DMS79 treated with DMSO at 0.1 percent for 48 hours (cell line): ENCODE results near the gene DNAH3.
"Not testable (repeated sequence)": the region's sequence is repeated elsewhere in the genome, so short reads cannot be mapped to it uniquely, and the experiment has no call there.

ENCODE experiments used
- DNase-seq: peaks from one replicate; lab custom pipeline; 2025; lab: John Stamatoyannopoulos, UW

The DNAH3 gene

GRCh38 chr16:20940871-20941635, 209.6 kb downstream of the DNAH3 start:
- no peak for DNase-seq

- no peak for DNase-seq
Observed at GRCh38 chr16:20939611-20940010, 211.0 kb downstream of the DNAH3 start.

DNA sequence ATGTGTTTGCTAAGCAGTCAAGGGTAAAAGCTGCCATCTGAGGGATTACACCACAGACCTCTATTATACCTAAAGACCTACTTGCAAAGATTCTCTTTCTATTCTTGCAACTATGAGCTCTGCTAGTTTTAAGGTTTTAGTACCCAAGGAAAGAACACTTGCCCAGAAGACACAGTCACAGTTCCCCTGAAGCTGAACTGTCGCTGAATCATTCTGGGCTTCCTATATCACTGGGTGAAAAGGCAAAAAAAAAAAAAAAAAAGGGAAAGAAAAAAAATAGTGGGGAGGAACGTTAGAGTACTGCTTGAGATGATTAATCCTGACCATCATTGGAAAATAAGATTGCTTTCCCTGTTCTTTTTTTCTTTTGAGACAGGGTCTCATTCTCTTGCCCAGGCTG, 212.2 kb downstream of the DNAH3 start:
- no peak for DNase-seq

DNA sequence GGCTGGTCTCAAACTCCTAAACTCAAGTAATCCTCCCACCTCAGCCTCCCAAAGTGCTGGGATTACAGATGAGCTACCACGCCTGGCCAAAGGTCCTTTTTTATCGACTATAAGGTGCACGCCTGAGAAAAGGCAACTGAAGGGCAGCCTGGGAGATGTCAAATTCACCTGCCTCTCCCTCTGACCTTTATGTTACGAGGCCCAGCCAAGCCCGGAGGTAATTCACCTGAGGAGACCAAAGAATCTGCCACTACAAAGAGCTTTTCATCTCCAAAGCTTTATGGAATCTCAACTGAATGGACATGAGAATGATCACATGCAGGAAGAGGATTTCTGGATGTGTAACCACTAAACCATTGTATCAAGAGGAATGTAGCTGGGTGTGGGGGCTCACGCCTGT, 212.9 kb downstream of the DNAH3 start:
- no peak for DNase-seq

DNA sequence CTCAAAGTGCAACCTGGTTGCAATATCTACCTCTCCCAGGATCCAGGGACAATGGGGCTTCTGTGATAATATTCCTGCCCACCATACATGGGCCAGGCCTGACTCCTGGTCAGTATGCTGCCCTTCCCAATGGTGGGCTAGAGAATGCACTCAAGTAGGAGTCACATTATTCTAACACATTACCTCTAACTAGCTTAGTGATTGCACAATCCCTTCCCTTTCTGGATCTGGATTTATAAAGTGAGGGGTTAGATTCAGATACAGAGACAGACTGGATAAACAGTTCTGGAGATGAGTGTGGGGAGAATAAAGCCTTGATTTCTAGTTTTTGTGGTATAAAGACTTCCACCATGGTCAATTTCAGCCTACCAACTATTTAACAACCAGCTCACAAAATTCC, 217.1 kb downstream of the DNAH3 start:
- no peak for DNase-seq

- DNase-seq: no peak
Observed at GRCh38 chr16:20931066-20931600, 219.5 kb downstream of the DNAH3 start.

GRCh38 chr16:20930365-20930690, 220.3 kb downstream of the DNAH3 start:
- no peak for DNase-seq

GRCh38 chr16:20929676-20930364, 220.8 kb downstream of the DNAH3 start:
- DNase-seq: not testable (repeated sequence)

GRCh38 chr16:20928774-20929411, 221.8 kb downstream of the DNAH3 start:
- no peak for DNase-seq

- DNase-seq: no peak
Observed at GRCh38 chr16:20925751-20926150, 224.9 kb downstream of the DNAH3 start.

GRCh38 chr16:20923876-20924275, 226.8 kb downstream of the DNAH3 start:
- DNase-seq: no peak

GRCh38 chr16:20920799-20921198, 229.8 kb downstream of the DNAH3 start:
- DNase-seq: no peak

DNA sequence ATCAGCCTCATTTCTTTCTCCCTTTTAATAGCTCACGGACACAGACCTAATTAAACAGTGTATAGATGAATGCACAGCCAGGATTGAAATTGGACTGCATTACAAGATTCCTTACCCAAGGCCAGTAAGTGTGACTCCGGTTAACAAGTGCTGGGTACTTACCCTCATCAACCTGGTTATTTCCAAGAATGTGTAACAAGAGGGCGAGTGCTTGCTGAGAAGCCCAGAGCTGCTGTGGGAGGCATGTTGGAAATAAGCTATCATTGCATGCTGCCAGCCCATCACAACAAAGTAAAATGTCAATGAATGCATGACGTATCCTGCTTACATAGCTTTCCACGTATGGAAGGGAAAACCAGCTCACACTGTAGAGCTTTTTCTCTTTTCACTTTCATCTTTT, 230.6 kb downstream of the DNAH3 start:
- no peak for DNase-seq

DNA sequence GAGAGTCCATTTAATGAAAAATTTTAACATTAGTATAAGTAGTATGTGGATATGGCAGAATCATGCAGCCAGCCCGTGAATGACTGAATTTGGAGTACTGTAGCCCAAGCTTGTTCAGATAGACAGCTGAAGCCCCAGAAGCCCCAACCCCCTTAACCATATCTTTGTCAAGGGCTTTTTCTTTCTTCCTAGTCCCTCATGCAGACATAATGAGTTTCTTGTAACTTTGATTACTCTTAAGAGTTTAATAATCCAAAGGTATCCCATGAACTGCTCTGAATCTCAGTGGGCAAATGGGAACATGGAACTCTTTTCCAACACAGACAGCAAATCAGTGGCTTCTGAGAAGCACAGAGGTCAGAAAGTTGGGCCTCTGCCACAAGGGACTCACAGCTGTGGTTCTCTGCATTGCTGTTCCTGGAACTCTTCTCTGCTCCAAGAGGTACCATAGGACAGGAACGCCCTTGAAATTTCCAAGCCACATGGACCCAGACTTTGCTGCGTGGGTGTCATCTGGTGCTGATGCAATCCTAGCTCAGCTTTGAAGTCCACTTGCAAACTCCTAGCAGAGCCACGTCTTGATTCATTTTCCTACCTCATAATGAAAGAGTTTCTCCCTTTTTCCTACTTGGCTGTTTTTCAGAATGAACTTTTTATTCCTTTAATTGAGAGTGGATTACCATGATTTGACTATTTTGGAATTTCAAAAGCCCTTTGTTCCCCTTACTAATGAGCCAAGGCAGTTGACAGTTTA, 232.0 kb downstream of the DNAH3 start:
- no peak for DNase-seq

DNA sequence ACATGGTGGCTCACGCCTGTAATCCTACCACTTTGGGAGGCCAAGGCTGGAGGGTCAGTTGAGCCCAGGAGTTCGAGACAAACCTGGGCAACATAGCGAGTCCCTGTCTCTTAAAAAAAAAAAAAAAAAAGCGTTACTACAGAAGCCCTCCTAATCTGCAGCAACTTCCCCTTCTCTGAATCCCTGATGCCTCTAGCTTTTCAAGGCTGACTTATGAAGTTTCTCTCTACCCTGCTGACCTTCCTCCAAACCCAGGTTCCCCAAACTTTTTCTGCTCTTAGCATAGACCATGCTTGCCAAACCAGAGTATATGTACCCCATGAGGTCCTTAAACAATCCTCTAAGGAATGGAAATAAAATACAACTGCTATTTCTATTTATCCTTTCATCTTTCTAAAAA, 233.7 kb downstream of the DNAH3 start:
- DNase-seq: no peak

- no peak for DNase-seq
Observed at GRCh38 chr16:20916289-20916688, 234.4 kb downstream of the DNAH3 start.

DNA sequence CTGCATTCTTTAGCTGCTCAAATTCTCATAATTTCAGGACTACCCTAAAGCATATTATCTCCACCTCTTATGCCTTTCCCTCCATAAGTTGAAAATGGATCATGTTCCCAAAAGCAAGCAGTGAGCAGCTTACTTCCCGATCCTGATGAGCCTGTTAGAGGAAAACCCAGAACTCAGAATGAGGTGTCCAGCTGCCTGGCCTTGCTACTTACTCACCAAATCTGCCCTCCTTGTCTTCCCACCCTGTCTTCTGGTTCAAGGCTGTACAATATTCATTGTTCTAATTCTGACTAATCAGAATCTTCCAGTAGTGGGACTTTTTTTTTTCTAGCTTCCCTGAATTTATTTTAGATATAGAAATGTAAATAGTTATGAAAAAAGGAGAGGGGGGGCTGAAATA, 239.3 kb downstream of the DNAH3 start:
- no peak for DNase-seq

- no peak for DNase-seq
Observed at GRCh38 chr16:20910781-20911321, 239.8 kb downstream of the DNAH3 start.

DNA sequence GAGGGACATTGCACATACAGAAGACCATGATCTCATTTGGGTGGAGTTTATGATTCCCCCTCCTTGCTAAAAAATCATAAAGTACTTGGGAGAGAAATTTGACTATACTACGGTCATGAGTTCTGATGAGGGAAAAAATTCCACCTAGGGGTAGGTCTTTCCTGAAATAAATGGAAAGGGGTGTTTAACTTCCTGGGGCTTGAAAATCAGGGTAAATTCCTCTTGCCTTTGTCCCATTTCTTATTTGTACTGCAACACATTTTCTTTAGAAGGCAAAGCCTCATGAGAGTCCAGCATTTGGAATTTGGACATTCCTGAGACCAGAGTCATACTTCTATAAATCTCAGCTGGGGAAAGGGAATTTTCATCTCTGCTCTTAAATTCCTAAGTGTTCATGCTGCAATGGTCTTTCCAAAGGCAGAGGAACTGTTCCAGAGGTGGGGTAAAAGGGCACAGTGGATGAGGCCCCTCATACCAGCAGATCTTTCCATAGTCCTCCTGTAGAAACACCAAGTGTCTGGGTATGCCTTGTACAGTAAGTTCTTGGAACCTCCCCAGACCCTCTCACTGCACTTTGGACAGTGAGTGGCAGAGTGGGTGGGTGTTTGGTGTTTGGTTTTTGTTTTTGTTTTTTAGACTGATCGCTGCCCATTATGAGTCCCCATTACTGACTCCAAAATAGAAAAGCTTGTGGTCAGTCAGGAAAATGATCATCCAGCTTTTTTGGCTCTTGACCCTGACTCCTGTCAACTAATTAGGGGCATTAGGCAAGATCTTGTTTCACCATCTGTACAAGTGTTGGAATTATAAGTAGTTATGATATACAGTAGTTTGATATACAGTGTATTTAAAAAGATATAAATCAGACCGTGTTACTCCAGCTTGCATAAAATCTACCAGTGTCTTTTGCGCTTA, 244.0 kb downstream of the DNAH3 start:
- no peak for DNase-seq

DNA sequence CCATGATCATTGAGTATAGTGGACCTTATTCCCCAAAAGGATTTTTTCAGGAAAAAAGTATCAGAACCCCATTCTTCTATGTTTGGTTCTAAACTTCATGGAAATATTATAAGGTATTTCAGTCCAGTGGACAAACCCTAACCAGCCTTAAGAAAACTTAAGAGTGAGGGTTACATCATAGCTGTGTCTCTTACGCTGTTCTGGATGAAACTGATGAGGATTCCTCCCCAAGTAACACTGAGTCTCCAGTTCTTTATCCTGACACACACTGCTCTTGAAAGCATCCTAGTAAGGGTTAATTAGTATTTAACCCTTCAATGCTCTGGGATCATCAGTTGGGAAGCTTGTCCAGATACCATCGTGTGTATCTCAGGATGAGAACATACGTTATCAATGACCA, 245.1 kb downstream of the DNAH3 start:
- DNase-seq: no peak

DNA sequence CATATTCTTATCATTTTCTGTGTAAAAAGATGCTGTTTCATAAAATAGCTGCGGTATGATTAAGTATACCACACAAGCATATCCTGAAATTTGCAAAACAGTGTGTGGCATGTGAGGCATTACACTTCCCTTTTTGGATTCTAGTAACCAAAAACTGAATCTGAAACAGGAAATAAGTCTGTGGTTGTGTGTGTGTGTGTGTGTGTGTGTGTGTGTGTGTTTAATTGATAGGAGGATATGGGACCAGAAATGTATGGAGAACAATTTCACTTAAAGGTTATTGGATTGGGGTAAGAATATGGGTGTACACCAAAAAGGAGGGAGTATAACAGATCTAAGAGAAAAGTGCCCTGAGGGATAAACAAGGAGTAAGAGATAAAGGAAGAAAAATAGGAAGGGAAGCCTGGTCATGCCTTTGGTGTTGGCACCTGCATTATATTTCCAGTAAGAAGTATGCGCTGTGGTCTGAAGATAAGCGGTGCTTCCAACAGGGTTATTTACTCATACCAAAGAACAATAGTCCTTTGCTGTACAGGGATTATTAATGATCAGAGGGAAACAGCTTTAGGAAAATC, 246.1 kb downstream of the DNAH3 start:
- DNase-seq: no peak
